Stomach smooth muscle (tissue), 2 donors: ENCODE results near the gene LMBRD1.
"Not testable (repeated sequence)": the region's sequence is repeated elsewhere in the genome, so short reads cannot be mapped to it uniquely, and the experiment has no call there.

Experiments
- H3K27ac ChIP-seq: one replicate; pipeline ENCODE4 v1.7.0; 2013; ENCODE audit warnings: mild to moderate bottlenecking, low read length, inconsistent platforms
- H3K27me3 ChIP-seq, 2 donors: one replicate each; pipeline ENCODE4 v1.7.0; 2013; ENCODE audit warnings: low read length in 2 of 2; ENCODE audit not compliant: insufficient read depth in 2 of 2, control insufficient read depth in 1 of 2
- H3K36me3 ChIP-seq, 2 donors: one replicate each; pipeline ENCODE4 v1.7.0; 2013; ENCODE audit warnings: low read length in 2 of 2; ENCODE audit not compliant: control insufficient read depth in 2 of 2, insufficient read depth in 2 of 2
- H3K4me1 ChIP-seq: one replicate; pipeline ENCODE4 v1.7.0; 2013; ENCODE audit warnings: low read length; ENCODE audit not compliant: control insufficient read depth, insufficient read depth
- H3K4me3 ChIP-seq, 2 donors: one replicate each; pipeline ENCODE4 v1.7.0; 2013; ENCODE audit warnings: low read length in 2 of 2
- H3K9ac ChIP-seq, 2 donors: one replicate each; pipeline ENCODE4 v1.7.0; 2013; ENCODE audit warnings: low read length in 2 of 2, mild to moderate bottlenecking in 1 of 2
- H3K9me3 ChIP-seq, 2 donors: one replicate each; pipeline ENCODE4 v1.7.0; 2013; ENCODE audit warnings: low read length in 2 of 2; ENCODE audit not compliant: control insufficient read depth in 2 of 2
- donor health status: healthy.
- donor health status: Pancreatic carcinoma.

LMBRD1 gene

GRCh38 chr6:69693762-69694161 lies 103.0 kb downstream of the LMBRD1 start:
- no peak overlapping the region for H3K9ac ChIP-seq

GRCh38 chr6:69690986-69691385 lies 105.8 kb downstream of the LMBRD1 start:
- no peak overlapping the region for H3K4me3 ChIP-seq
- no peak overlapping the region for H3K9ac ChIP-seq
- no peaks in the 10 kb centered on the region for H3K36me3 ChIP-seq
- H3K9me3 ChIP-seq = no peaks in the 10 kb centered on the region
- no peaks in the 10 kb centered on the region for H3K27me3 ChIP-seq
- H3K4me1 ChIP-seq = no peaks in the 10 kb centered on the region
- H3K27ac ChIP-seq = no peak overlapping the region

More at GRCh38 chr6:69693762-69694161, 103.0 kb downstream of the LMBRD1 start:
- Histone ChIP-seq H3K36me3 (peaks cover 5 to 7% of the 10 kb centered on the region in 2 donors), H3K27me3 (no peaks in the 10 kb centered on the region), H3K9me3 (no peaks in the 10 kb centered on the region), H3K4me1 (no peaks in the 10 kb centered on the region), H3K27ac (no peak overlapping the region), H3K4me3 (no peak overlapping the region)

- H3K9me3 ChIP-seq = no peaks in the 10 kb centered on the region
- H3K4me1 ChIP-seq = no peaks in the 10 kb centered on the region
- H3K27me3 ChIP-seq = no peaks in the 10 kb centered on the region
- H3K4me3 ChIP-seq = no peak overlapping the region
- H3K36me3 ChIP-seq = peaks cover 0 to 3% of the 10 kb centered on the region in 2 donors
- no peak overlapping the region for H3K27ac ChIP-seq
- H3K9ac ChIP-seq = no peak overlapping the region
Observed at GRCh38 chr6:69680302-69680701, 116.5 kb downstream of the LMBRD1 start.

- no peak overlapping the region for H3K9ac ChIP-seq
- H3K27ac ChIP-seq = no peak overlapping the region
- no peak overlapping the region for H3K4me3 ChIP-seq
- peaks cover 6 to 9% of the 10 kb centered on the region in 2 donors for H3K36me3 ChIP-seq
- no peaks in the 10 kb centered on the region for H3K4me1 ChIP-seq
- H3K9me3 ChIP-seq = no peaks in the 10 kb centered on the region
- H3K27me3 ChIP-seq = no peaks in the 10 kb centered on the region
Observed at GRCh38 chr6:69673298-69673697, 123.5 kb downstream of the LMBRD1 start.

GRCh38 chr6:69668916-69669315 lies 127.9 kb downstream of the LMBRD1 start:
- Histone ChIP-seq H3K9me3 (no peaks in the 10 kb centered on the region), H3K9ac (no peak overlapping the region), H3K4me1 (no peaks in the 10 kb centered on the region)

GRCh38 chr6:69666779-69667178 lies 130.0 kb downstream of the LMBRD1 start:
- H3K4me1 ChIP-seq, H3K27me3 ChIP-seq, H3K9ac ChIP-seq, H3K4me3 ChIP-seq, H3K9me3 ChIP-seq, H3K36me3 ChIP-seq, H3K27ac ChIP-seq: not testable (repeated sequence)

More at GRCh38 chr6:69668916-69669315, 127.9 kb downstream of the LMBRD1 start:
- no peak overlapping the region for H3K27ac ChIP-seq
- peaks cover 0 to 9% of the 10 kb centered on the region in 2 donors for H3K36me3 ChIP-seq
- no peaks in the 10 kb centered on the region for H3K27me3 ChIP-seq
- H3K4me3 ChIP-seq = no peak overlapping the region

- Histone ChIP-seq H3K9me3 (no peaks in the 10 kb centered on the region), H3K9ac (no peak overlapping the region), H3K4me3 (no peak overlapping the region), H3K27me3 (no peaks in the 10 kb centered on the region), H3K27ac (no peak overlapping the region), H3K36me3 (peaks cover 0 to 3% of the 10 kb centered on the region in 2 donors), H3K4me1 (no peaks in the 10 kb centered on the region)
Observed at GRCh38 chr6:69665437-69665836, 131.4 kb downstream of the LMBRD1 start.

- no peak overlapping the region for H3K9ac ChIP-seq
- no peaks in the 10 kb centered on the region for H3K4me1 ChIP-seq
- no peak overlapping the region for H3K4me3 ChIP-seq
- H3K9me3 ChIP-seq = no peaks in the 10 kb centered on the region
- no peak overlapping the region for H3K27ac ChIP-seq
- H3K27me3 ChIP-seq = no peaks in the 10 kb centered on the region
- H3K36me3 ChIP-seq = no peaks in the 10 kb centered on the region
Observed at GRCh38 chr6:69664551-69664950, 132.3 kb downstream of the LMBRD1 start.

- Histone ChIP-seq H3K9ac (no peak overlapping the region), H3K27me3 (no peaks in the 10 kb centered on the region), H3K36me3 (no peaks in the 10 kb centered on the region), H3K4me1 (no peaks in the 10 kb centered on the region), H3K4me3 (no peak overlapping the region), H3K9me3 (peaks cover 0 to 5% of the 10 kb centered on the region in 2 donors), H3K27ac (no peak overlapping the region)
Observed at GRCh38 chr6:69663215-69663614, 133.6 kb downstream of the LMBRD1 start.

- no peak overlapping the region for H3K9ac ChIP-seq
- no peaks in the 10 kb centered on the region for H3K4me1 ChIP-seq
- H3K36me3 ChIP-seq = no peaks in the 10 kb centered on the region
- H3K9me3 ChIP-seq = no peaks in the 10 kb centered on the region
- H3K27ac ChIP-seq = no peak overlapping the region
- no peaks in the 10 kb centered on the region for H3K27me3 ChIP-seq
- H3K4me3 ChIP-seq = no peak overlapping the region
Observed at GRCh38 chr6:69650703-69651102, 146.1 kb downstream of the LMBRD1 start.

GRCh38 chr6:69647726-69648125 lies 149.1 kb downstream of the LMBRD1 start:
- H3K4me3 ChIP-seq = no peak overlapping the region
- H3K9me3 ChIP-seq = peaks cover 0 to 3% of the 10 kb centered on the region in 2 donors
- no peaks in the 10 kb centered on the region for H3K36me3 ChIP-seq
- H3K4me1 ChIP-seq = no peaks in the 10 kb centered on the region
- no peak overlapping the region for H3K9ac ChIP-seq
- no peak overlapping the region for H3K27ac ChIP-seq
- no peaks in the 10 kb centered on the region for H3K27me3 ChIP-seq
